Measurements from ENCODE around the gene ITPKC.

The ITPKC gene

DNA sequence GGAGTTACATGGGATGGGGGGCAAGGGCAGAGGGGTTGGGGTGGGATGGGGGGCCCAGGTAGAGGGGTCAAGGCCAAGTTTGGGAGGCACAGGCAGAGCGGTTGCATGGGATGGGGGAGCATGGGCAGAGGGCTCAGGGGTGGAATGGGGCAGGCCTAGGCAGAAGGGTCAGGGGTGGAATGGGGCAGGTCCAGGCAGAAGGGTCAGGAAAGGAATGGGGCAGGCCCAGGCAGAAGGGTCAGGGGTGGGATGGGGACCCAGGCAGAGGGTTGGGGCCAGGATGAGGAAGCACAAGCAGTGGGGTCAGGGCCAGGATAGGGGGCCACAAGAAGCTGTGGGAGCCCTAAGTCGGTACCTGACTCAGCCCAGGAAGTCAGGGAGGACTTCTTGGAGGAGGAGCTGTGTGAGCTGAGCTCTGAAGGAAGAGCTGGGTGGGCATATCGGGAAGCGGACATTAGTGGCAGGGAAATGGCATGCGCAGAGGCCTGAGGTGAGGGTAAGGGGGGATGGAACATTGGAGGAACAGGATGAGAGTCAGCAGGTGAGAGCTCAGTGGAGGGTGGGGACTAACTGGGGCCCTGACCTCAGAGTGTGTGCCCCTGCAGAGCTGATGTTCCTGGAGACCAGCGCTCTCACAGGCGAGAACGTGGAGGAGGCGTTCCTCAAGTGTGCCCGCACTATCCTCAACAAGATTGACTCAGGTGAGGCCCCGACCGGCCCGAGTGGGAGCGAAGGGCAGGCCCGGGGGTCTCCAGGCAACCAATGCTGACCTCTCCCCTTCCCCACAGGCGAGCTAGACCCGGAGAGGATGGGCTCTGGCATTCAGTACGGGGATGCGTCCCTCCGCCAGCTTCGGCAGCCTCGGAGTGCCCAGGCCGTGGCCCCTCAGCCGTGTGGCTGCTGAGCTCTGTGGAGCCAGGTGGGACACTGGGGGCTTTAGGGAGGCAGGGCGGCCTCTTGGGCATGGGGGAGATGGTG, 69.4 kb downstream of the ITPKC start:
- no peak for DNase-seq (ENCODE audit: low read depth in 1 of 2, low spot score in 1 of 2)
